NCI-H2107 treated with DMSO at 0.1 percent for 48 hours (cell line): ENCODE results near the gene SLC22A7.

ENCODE experiments used
- DNase-seq: peaks from one replicate; lab custom pipeline; 2025; ENCODE audit not compliant: unreplicated experiment; lab: John Stamatoyannopoulos, UW

The SLC22A7 gene

GRCh38 chr6:43282636-43283513 lies 15.2 kb upstream of the SLC22A7 start:
- no peak for DNase-seq

GRCh38 chr6:43283514-43283901 lies 14.6 kb upstream of the SLC22A7 start:
- DNase-seq, result no peak

GRCh38 chr6:43283905-43284304 lies 14.2 kb upstream of the SLC22A7 start:
- no peak for DNase-seq

- DNase-seq, result no peak
These were observed 12.9 kb upstream of the SLC22A7 start for GRCh38 chr6:43284991-43285781.

- no peak for DNase-seq
These were observed 12.2 kb upstream of the SLC22A7 start for GRCh38 chr6:43285832-43286231.

GRCh38 chr6:43286456-43286979 lies 11.5 kb upstream of the SLC22A7 start:
- no peak for DNase-seq

GRCh38 chr6:43286980-43287716 lies 10.9 kb upstream of the SLC22A7 start:
- no peak for DNase-seq

- no peak for DNase-seq
These were observed 10.1 kb upstream of the SLC22A7 start for GRCh38 chr6:43287717-43288679.

- DNase-seq, result no peak
These were observed 7.6 kb upstream of the SLC22A7 start for GRCh38 chr6:43290339-43290904.

GRCh38 chr6:43290905-43291355 lies 7.1 kb upstream of the SLC22A7 start:
- no peak for DNase-seq

- no peak for DNase-seq
These were observed 6.4 kb upstream of the SLC22A7 start for GRCh38 chr6:43291708-43292107.

- no peak for DNase-seq
These were observed 5.7 kb upstream of the SLC22A7 start for GRCh38 chr6:43292341-43292740.

GRCh38 chr6:43292763-43293318 lies 5.2 kb upstream of the SLC22A7 start:
- no peak for DNase-seq

- DNase-seq, result no peak
These were observed 4.4 kb upstream of the SLC22A7 start for GRCh38 chr6:43293698-43294097.

GRCh38 chr6:43294536-43294935 lies 3.5 kb upstream of the SLC22A7 start:
- no peak for DNase-seq

- DNase-seq, result no peak
These were observed 2.6 kb upstream of the SLC22A7 start for GRCh38 chr6:43295456-43295855.

- DNase-seq, result no peak
These were observed 1.1 kb upstream of the SLC22A7 start for GRCh38 chr6:43296780-43297497.

GRCh38 chr6:43298565-43299337 lies 691 bp downstream of the SLC22A7 start:
- DNase-seq, result no peak
